C4-2B (cell line): ENCODE results near the gene EHBP1.

ENCODE experiments used
- CTCF ChIP-seq: fragments of 450-650 bp; conservative IDR thresholded peaks from 2 replicates; pipeline ENCODE4 v1.5.1; 2017; ENCODE audit warnings: mild to moderate bottlenecking
- ZFX ChIP-seq: fragments of 450-650 bp; IDR thresholded peaks from 2 replicates; pipeline ENCODE4 v1.6.1; 2017

GRCh38 chr2:62812921-62813825 is 107.7 kb downstream of the EHBP1 start:
- TF ChIP-seq CTCF (no peak), ZFX (no peak)
